WERI-Rb-1 (cell line): ENCODE data around the gene RUBCN.

ENCODE experiments used
- DNase-seq: peaks from one replicate; pipeline ENCODE4 v3.0.0-alpha.2; 2020
- H3K27ac ChIP-seq: fragments of 250-450 bp; sonication (Bioruptor Pico); 2 replicates; pipeline ENCODE4 v1.5.1; 2020; ENCODE audit warnings: mild to moderate bottlenecking, moderate library complexity
- H3K27me3 ChIP-seq: fragments of 250-450 bp; sonication (Bioruptor Pico); 2 replicates; pipeline ENCODE4 v1.5.1; 2021; ENCODE audit warnings: mild to moderate bottlenecking, low read depth, moderate library complexity; ENCODE audit not compliant: insufficient read depth, severe bottlenecking
- H3K36me3 ChIP-seq: fragments of 250-450 bp; sonication (Bioruptor Pico); 2 replicates; pipeline ENCODE4 v1.5.1; 2020; ENCODE audit warnings: mild to moderate bottlenecking, moderate library complexity
- H3K4me3 ChIP-seq: 2 replicates; pipeline ENCODE4 v1.5.1; 2011; ENCODE audit warnings: low read depth, mild to moderate bottlenecking, control low read depth, low read length
- H3K9me3 ChIP-seq: fragments of 250-450 bp; sonication (Bioruptor Pico); 2 replicates; pipeline ENCODE4 v1.5.1; 2021; ENCODE audit warnings: mild to moderate bottlenecking, moderate library complexity; ENCODE audit not compliant: severe bottlenecking
- TF ChIP-seq, protein P1 (sequence below): IDR thresholded peaks from 2 replicates; pipeline ENCODE4 v1.5.1; 2011; ENCODE audit warnings: low read depth, mild to moderate bottlenecking, control low read depth, inconsistent platforms, low read length

The RUBCN gene

GRCh38 chr3:197750396-197750831, 13.7 kb upstream of the RUBCN start:
- H3K27ac ChIP-seq = peak overlapping the region; percentile 75
- peak overlapping the region; percentile 66 for H3K4me3 ChIP-seq
- TF ChIP-seq, protein P1, sequence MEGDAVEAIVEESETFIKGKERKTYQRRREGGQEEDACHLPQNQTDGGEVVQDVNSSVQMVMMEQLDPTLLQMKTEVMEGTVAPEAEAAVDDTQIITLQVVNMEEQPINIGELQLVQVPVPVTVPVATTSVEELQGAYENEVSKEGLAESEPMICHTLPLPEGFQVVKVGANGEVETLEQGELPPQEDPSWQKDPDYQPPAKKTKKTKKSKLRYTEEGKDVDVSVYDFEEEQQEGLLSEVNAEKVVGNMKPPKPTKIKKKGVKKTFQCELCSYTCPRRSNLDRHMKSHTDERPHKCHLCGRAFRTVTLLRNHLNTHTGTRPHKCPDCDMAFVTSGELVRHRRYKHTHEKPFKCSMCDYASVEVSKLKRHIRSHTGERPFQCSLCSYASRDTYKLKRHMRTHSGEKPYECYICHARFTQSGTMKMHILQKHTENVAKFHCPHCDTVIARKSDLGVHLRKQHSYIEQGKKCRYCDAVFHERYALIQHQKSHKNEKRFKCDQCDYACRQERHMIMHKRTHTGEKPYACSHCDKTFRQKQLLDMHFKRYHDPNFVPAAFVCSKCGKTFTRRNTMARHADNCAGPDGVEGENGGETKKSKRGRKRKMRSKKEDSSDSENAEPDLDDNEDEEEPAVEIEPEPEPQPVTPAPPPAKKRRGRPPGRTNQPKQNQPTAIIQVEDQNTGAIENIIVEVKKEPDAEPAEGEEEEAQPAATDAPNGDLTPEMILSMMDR = no peak
- no peaks in the 10 kb centered on the region for H3K9me3 ChIP-seq
- no peaks in the 10 kb centered on the region for H3K36me3 ChIP-seq
- H3K27me3 ChIP-seq = no peaks in the 10 kb centered on the region
- peak; percentile 21 for DNase-seq

- H3K4me3 ChIP-seq = peak within 1 kb of the TSS; percentile 66
- H3K36me3 ChIP-seq = no peaks in the 10 kb centered on the region
- DNase-seq = peak; percentile 79
- TF ChIP-seq, protein P1 = peak; percentile 37
- H3K27me3 ChIP-seq = no peaks in the 10 kb centered on the region
- H3K27ac ChIP-seq = peak within 1 kb of the TSS; percentile 75
- no peaks in the 10 kb centered on the region for H3K9me3 ChIP-seq
Measured at GRCh38 chr3:197749601-197750395, 13.1 kb upstream of the RUBCN start, which contains the start of gene FYTTD1. Gene FYTTD1, plus strand, starts transcription at chr3:197749883. Its CDS starts 89 bp downstream, at chr3:197749972.

GRCh38 chr3:197749315-197749600, 12.6 kb upstream of the RUBCN start:
- Histone ChIP-seq H3K27ac (no peak overlapping the region), H3K36me3 (no peaks in the 10 kb centered on the region), H3K27me3 (no peaks in the 10 kb centered on the region), H3K9me3 (no peaks in the 10 kb centered on the region), H3K4me3 (peak overlapping the region; percentile 39)
- no peak for DNase-seq
- TF ChIP-seq, protein P1 = no peak

DNA sequence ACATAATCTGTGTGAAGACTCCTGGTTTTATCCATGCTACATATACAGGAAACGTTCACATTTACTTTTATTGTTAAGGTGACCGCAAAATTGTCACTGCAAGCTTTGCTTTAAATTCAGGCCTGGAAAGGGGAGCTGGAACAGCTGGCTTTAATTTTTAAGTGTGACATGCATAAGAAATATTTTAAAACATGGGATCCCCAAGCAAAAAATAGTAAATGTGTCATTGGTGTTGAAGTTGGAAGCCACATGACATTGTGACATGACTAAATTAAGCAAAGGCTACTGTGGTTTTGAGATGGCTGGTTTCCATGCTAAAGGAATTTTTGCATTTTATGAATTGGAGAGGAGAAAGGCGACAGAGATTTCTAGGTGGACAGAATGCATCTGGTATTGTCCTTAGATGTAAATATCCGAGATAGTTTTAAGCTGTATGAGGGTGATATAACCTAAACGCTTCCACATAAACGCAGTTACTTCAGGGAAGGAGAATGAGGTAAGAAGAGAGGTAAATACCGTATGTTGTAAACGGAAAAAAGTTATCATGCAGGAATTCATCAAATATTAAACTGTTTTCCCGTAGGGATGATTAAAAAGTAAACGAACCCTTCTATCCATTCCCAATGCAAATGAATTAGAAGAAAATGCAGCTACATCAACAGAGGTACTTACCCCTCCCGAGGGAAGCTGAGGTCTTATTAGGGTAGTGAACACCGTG, 12.1 kb upstream of the RUBCN start:
- H3K36me3 ChIP-seq = no peaks in the 10 kb centered on the region
- peak overlapping the region; percentile 39 for H3K4me3 ChIP-seq
- TF ChIP-seq, protein P1 = no peak
- H3K27me3 ChIP-seq = no peaks in the 10 kb centered on the region
- H3K9me3 ChIP-seq = no peaks in the 10 kb centered on the region
- no peak overlapping the region for H3K27ac ChIP-seq
- no peak for DNase-seq

- H3K4me3 ChIP-seq = no peak overlapping the region
- no peak overlapping the region for H3K27ac ChIP-seq
- no peak for DNase-seq
Measured at GRCh38 chr3:197746801-197747237, 10.1 kb upstream of the RUBCN start.

More at GRCh38 chr3:197746801-197747237, 10.1 kb upstream of the RUBCN start:
- H3K27me3 ChIP-seq = no peaks in the 10 kb centered on the region
- TF ChIP-seq, protein P1 = no peak
- no peaks in the 10 kb centered on the region for H3K9me3 ChIP-seq
- no peaks in the 10 kb centered on the region for H3K36me3 ChIP-seq
